Sigmoid colon (tissue), 7 donors: Measurements from ENCODE around the gene BTG2. TPM values are rescaled to one million over a fixed set of nuclear protein-coding genes. Genes with fewer than 3 reads are reported as not detected.

Experiments used
- DNase-seq: peaks from one replicate; pipeline ENCODE4 v3.0.0-alpha.2; 2019
- H3K27ac ChIP-seq, 4 donors: fragments of 200-600 bp; sonication (generic); one replicate each; pipeline ENCODE4 v1.5.1; 2016 to 2019; ENCODE audit warnings: mild to moderate bottlenecking in 1 of 4
- H3K27me3 ChIP-seq, 3 donors: fragments of 200-600 bp; sonication (generic); one replicate each; pipeline ENCODE4 v1.5.1; 2019; ENCODE audit warnings: mild to moderate bottlenecking in 1 of 3
- H3K36me3 ChIP-seq, 4 donors: fragments of 200-600 bp; sonication (generic); one replicate each; pipeline ENCODE4 v1.5.1; 2016 to 2019
- H3K4me1 ChIP-seq, 4 donors: fragments of 200-600 bp; sonication (generic); one replicate each; pipeline ENCODE4 v1.5.1; 2017 to 2019
- H3K4me3 ChIP-seq, 4 donors: fragments of 200-600 bp; sonication (generic); one replicate each; pipeline ENCODE4 v1.5.1; 2017 to 2019; ENCODE audit warnings: mild to moderate bottlenecking in 2 of 4, moderate library complexity in 1 of 4
- H3K9me3 ChIP-seq, 4 donors: fragments of 200-600 bp in 3 of 4; sonication (generic) in 3 of 4; one replicate each; pipeline versions ENCODE4 v1.5.1 to v1.6.1; 2013 to 2019
- CTCF ChIP-seq, 4 experiments: fragments of 450-650 bp in 3 of 4; fragments of 200-600 bp in 1 of 4; IDR thresholded peaks; one replicate each; pipeline ENCODE4 v1.5.1; 2016 to 2019; ENCODE audit warnings: antibody characterized with exemption in 4 of 4, mild to moderate bottlenecking in 3 of 4, moderate library complexity in 2 of 4
- EP300 ChIP-seq, 4 donors: sonication (generic); formaldehyde crosslinking; IDR thresholded peaks; one replicate each; pipeline ENCODE4 v1.6.1; 2017; ENCODE audit warnings: antibody characterized with exemption in 4 of 4
- POLR2A ChIP-seq, 2 donors: fragments of 450-650 bp; IDR thresholded peaks; one replicate each; pipeline ENCODE4 v1.6.1; 2016; ENCODE audit warnings: antibody characterized with exemption in 2 of 2, mild to moderate bottlenecking in 2 of 2, moderate library complexity in 2 of 2
- POLR2AphosphoS5 ChIP-seq, 4 donors: sonication (generic); formaldehyde crosslinking; IDR thresholded peaks; one replicate each; pipeline ENCODE4 v1.6.1; 2017; ENCODE audit warnings: antibody characterized with exemption in 4 of 4
- WGBS, 2 donors: extraction: QIAGEN DNeasy Blood & Tissue Kit; methylation state at CpG; one replicate each; pipeline ENCODE4 v1.1.7; 2013; 5-methylcytosine and 5-hydroxymethylcytosine counted together
- intact Hi-C: fragments of 100-400 bp; cut with DNase I; formaldehyde crosslinking; loops from one replicate; pipeline ENCODE4 v1.15.1; 2023
- polyA plus RNA-seq, 3 donors: library from polyadenylated mRNA; stranded (reverse); fragments of 200-250 nt; gene quantifications; one replicate each; pipeline ENCODE4 v1.2.3, GENCODE V29; 2013
- total RNA-seq, 4 donors: library from RNA; depleted of rRNA; stranded (reverse); fragments of >200 nt; gene quantifications; one replicate each; pipeline ENCODE4 v1.1.0, GENCODE V29; 2016
- donor health status: healthy with polysubstance abuse.
- donor health status: Bipolar disorder and iron deficiency.
- donor health status: healthy.

The BTG2 gene
- total and polyA plus RNA-seq, 7 donors = 37.2 to 397 (median 81.0) TPM

DNA sequence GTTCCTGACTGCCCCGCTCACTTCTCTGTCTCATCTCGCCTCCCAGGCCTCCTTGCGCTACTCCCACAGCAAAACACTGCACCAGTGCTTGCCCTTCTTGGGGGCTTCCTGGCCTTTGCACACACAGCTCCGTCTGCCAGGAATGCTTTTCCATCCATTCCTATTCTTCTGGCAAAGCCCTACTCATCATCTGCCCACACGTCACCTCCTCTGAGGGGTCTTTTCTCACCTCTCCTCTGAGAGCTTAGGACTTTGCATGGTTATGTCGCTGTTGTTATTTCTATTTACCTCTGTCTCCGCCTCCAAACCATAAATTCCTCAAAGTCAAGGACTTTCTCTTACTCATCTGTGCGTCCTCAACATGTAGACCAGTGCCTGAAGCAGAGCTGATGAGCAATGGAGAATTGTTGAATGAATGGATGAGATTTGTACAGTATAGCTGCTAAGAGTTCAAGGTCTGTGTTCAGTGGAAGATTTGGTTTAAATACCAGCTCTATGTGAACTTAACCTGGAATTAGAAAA lies 26.4 kb upstream of the BTG2 start:
- Histone ChIP-seq H3K9me3 (no peaks in the 10 kb centered on the region), H3K4me1 (peaks cover 0 to 90% (median 80%) of the 10 kb centered on the region in 4 donors), H3K36me3 (no peaks in the 10 kb centered on the region), H3K27ac (peak overlapping the region; percentile 86 to 98 (median 92)), H3K4me3 (no peak overlapping the region), H3K27me3 (no peaks in the 10 kb centered on the region)
- no peak for DNase-seq
- TF ChIP-seq POLR2A (IDR thresholded peaks at IDR 0.05) (peak; percentile 1 to 49), POLR2AphosphoS5 (IDR thresholded peaks at IDR 0.05) (peak in 3 of 4 donors; percentile 27 to 78 (median 68)), CTCF (IDR thresholded peaks at IDR 0.05) (no peak)
- intact Hi-C loops = loop anchor here (1.0 to 10.0 kb wide), 4 partner anchors 27 to 1133 kb away; partner anchors contain the start of gene PPP1R15B
- WGBS, 2 donors = 71 to 72% methylated on average over 8 of the region's 8 CpGs

- WGBS, 2 donors = 94% methylated on average over 5 of the region's 5 CpGs
- Histone ChIP-seq H3K36me3 (no peaks in the 10 kb centered on the region), H3K27ac (peak overlapping the region; percentile 86 to 98 (median 92)), H3K4me1 (peaks cover 0 to 79% (median 69%) of the 10 kb centered on the region in 4 donors), H3K9me3 (no peaks in the 10 kb centered on the region), H3K4me3 (no peak overlapping the region), H3K27me3 (no peaks in the 10 kb centered on the region)
- no peak for DNase-seq
- intact Hi-C loops = no loop called here
- TF ChIP-seq CTCF (IDR thresholded peaks at IDR 0.05) (no peak), EP300 (IDR thresholded peaks at IDR 0.05) (no peak), POLR2A (IDR thresholded peaks at IDR 0.05) (no peak), POLR2AphosphoS5 (IDR thresholded peaks at IDR 0.05) (no peak)
Measured at GRCh38 chr1:203280061-203280460, 25.3 kb upstream of the BTG2 start.

DNA sequence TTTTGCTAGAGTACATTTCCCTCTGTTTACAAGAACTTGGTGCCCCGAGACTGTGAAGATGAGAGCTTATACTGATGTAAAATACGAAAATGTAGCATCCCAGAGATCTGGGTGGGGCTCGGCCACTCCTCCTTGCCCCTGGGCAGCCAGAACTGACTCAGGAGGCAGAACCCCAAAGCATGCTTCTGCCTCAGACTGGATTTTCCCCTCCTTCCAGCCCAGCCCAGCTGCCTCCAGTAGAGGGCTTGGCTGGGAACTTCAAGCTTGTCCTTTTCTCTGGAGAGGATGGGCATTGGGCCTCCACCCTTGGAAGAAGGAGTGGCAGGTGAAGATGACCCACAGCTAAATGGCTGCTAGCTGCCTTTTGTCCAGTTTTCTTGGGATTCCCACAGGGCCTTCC lies 24.3 kb upstream of the BTG2 start:
- peak; percentile 65 for DNase-seq
- Histone ChIP-seq H3K4me1 (peaks cover 0 to 73% (median 61%) of the 10 kb centered on the region in 4 donors), H3K27ac (peak overlapping the region; percentile 86 to 98 (median 92)), H3K27me3 (no peaks in the 10 kb centered on the region), H3K4me3 (no peak overlapping the region), H3K9me3 (no peaks in the 10 kb centered on the region), H3K36me3 (no peaks in the 10 kb centered on the region)
- WGBS, 2 donors = 81 to 89% methylated on average over 3 of the region's 3 CpGs
- intact Hi-C loops = no loop called here
- TF ChIP-seq POLR2AphosphoS5 (IDR thresholded peaks at IDR 0.05) = no peak
- TF ChIP-seq POLR2A (IDR thresholded peaks at IDR 0.05) = no peak
- peak in 2 of 4 experiments; percentile 11 to 24 for TF ChIP-seq CTCF (IDR thresholded peaks at IDR 0.05)
- no peak for TF ChIP-seq EP300 (IDR thresholded peaks at IDR 0.05)

GRCh38 chr1:203281851-203282661 lies 23.3 kb upstream of the BTG2 start:
- H3K9me3 ChIP-seq = no peaks in the 10 kb centered on the region
- H3K36me3 ChIP-seq = no peaks in the 10 kb centered on the region
- DNase-seq = peak; percentile 60
- peaks cover 0 to 73% (median 61%) of the 10 kb centered on the region in 4 donors for H3K4me1 ChIP-seq
- intact Hi-C loops = no loop called here
- TF ChIP-seq CTCF (IDR thresholded peaks at IDR 0.05) = no peak
- no peak for TF ChIP-seq POLR2A (IDR thresholded peaks at IDR 0.05)
- no peak for TF ChIP-seq EP300 (IDR thresholded peaks at IDR 0.05)
- TF ChIP-seq POLR2AphosphoS5 (IDR thresholded peaks at IDR 0.05) = peak in 1 of 4 donors; percentile 7
- peak overlapping the region; percentile 28 to 98 (median 90) for H3K27ac ChIP-seq
- no peaks in the 10 kb centered on the region for H3K27me3 ChIP-seq
- no peak overlapping the region for H3K4me3 ChIP-seq
- 66 to 77% methylated on average over 10 of the region's 10 CpGs for WGBS, 2 donors
